Measurements from ENCODE around the gene LDB2. TPM values are rescaled to one million over a fixed set of nuclear protein-coding genes. Genes with fewer than 3 reads are reported as not detected.

The LDB2 gene
- total and polyA plus RNA-seq, 2 donors (not counting 3 experiments of a cell fraction or from before 2014, with no cell fraction given) = 127 to 223 TPM

DNA sequence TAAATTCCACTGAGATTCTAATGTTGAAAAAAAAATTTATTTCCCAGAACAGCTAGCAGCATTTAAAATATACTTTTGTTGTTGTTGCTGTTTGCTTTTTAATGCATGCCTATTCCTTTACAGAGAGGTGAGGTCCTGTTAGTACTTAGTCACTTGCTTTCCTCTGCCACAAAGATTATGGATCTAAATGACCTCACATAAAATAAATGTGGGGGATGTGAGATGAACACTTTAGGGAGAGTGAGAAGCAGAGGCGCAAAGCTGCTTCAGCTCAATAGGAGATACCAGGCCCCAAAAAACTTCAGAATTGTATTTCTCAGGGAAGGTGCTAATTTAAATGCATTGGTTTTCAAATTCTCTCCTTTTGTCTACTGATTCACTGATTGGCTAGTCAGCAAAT lies 4.0 kb downstream of the LDB2 start:
- peak overlapping the region; percentile 61 for H3K27ac ChIP-seq (ENCODE audit: insufficient read depth, low read depth, low read length)

DNA sequence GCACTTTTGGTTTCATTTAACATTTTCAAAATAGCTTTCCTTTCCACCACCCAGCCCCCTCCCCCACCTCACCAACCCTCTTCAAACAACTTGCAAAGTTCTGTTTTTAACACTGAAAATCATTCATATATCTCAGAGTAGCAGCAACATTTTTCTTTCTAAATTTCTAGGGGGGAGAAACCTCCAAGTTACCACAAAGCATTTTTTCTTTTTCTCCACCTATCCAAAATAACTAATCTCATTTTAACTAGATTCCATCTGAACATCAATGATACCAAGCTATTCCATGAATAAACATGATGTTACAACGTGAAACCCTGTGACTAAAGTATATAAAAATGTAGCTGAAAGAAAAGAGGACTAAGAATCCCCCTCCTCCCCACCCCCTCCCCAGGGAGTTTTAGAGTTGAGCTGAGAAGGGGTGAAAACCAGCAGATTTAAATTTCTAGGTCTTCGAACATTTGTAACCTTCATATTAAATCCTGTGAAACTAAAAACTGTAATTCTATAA lies 5.2 kb downstream of the LDB2 start:
- DNase-seq (ENCODE audit: low read depth, low spot score) (peak; percentile 51), FAIRE-seq (no peak)
- no TSS peak for BruUV-seq (replicated peaks)
- TF ChIP-seq JUN (IDR thresholded peaks at IDR 0.05; ENCODE audit: borderline replicate concordance, insufficient read depth, insufficient read length, low read depth) (no peak), FOS (IDR thresholded peaks at IDR 0.05; ENCODE audit: borderline replicate concordance, insufficient read depth, low read length) (no peak), EZH2 (IDR thresholded peaks at IDR 0.05; ENCODE audit: borderline replicate concordance, low read depth, low read length, severe bottlenecking) (no peak), GATA2 (IDR thresholded peaks at IDR 0.05; ENCODE audit: insufficient read depth, insufficient read length, low read depth, low read length) (no peak), POLR2AphosphoS5 (IDR thresholded peaks at IDR 0.05; ENCODE audit: insufficient read depth, low read depth, low read length) (no peak), POLR2A (IDR thresholded peaks at IDR 0.05; ENCODE audit: low read depth, low read length) (no peak), MYC (IDR thresholded peaks at IDR 0.05; ENCODE audit: low read depth, low read length) (no peak)
- TF ChIP-seq, protein P1, sequence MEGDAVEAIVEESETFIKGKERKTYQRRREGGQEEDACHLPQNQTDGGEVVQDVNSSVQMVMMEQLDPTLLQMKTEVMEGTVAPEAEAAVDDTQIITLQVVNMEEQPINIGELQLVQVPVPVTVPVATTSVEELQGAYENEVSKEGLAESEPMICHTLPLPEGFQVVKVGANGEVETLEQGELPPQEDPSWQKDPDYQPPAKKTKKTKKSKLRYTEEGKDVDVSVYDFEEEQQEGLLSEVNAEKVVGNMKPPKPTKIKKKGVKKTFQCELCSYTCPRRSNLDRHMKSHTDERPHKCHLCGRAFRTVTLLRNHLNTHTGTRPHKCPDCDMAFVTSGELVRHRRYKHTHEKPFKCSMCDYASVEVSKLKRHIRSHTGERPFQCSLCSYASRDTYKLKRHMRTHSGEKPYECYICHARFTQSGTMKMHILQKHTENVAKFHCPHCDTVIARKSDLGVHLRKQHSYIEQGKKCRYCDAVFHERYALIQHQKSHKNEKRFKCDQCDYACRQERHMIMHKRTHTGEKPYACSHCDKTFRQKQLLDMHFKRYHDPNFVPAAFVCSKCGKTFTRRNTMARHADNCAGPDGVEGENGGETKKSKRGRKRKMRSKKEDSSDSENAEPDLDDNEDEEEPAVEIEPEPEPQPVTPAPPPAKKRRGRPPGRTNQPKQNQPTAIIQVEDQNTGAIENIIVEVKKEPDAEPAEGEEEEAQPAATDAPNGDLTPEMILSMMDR (IDR thresholded peaks at IDR 0.05; ENCODE audit: extremely low read depth in 1 of 2, insufficient read depth in 1 of 2, low read depth in 1 of 2, low read length in 2 of 2) = no peak
- TF ChIP-seq, protein P2, sequence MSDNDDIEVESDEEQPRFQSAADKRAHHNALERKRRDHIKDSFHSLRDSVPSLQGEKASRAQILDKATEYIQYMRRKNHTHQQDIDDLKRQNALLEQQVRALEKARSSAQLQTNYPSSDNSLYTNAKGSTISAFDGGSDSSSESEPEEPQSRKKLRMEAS (IDR thresholded peaks at IDR 0.05; ENCODE audit: insufficient read depth, insufficient read length) = no peak
- peaks cover 0 to 2% of the 10 kb centered on the region in 2 experiments for H3K36me3 ChIP-seq (ENCODE audit: control insufficient read depth in 2 of 2, extremely low read depth in 1 of 2, insufficient read depth in 2 of 2, low read length in 2 of 2)
- peaks cover 73% of the 10 kb centered on the region for H3K79me2 ChIP-seq (ENCODE audit: control insufficient read depth, insufficient read depth, low read length)
- H3K27me3 ChIP-seq (ENCODE audit: control insufficient read depth in 2 of 2, insufficient read depth in 2 of 2, low read length in 2 of 2) = no peaks in the 10 kb centered on the region
- H2AFZ ChIP-seq (ENCODE audit: low read depth, low read length) = peak overlapping the region; percentile 36
- dilution Hi-C loops (cut with MboI; ENCODE audit: extremely low pct_ligation_motif_present, low sequenced_read_pairs) = no loop called here
- ChIA-PET POLR2A (interaction anchor here (0.6 kb wide), 1 partner anchor 35 kb away, joined by 4 read pairs; no protein-coding TSS in a partner anchor), CTCF (interaction anchor here (0.6 to 2.8 kb wide), 10 partner anchors 11 to 656 kb away, joined by 3 to 9 read pairs (median 4); no protein-coding TSS in a partner anchor)
- intact Hi-C loops (cut with micrococcal nuclease) = loop anchor here (10.0 kb wide), 1 partner anchor 208 kb away; no protein-coding TSS in a partner anchor
- H3K9me1 ChIP-seq (replicated peaks; ENCODE audit: control insufficient read depth, extremely low read depth, insufficient read depth, low read length) = no peaks in the 10 kb centered on the region
- H3K9ac ChIP-seq (replicated peaks; ENCODE audit: extremely low read depth, insufficient read depth, low read length) = peak overlapping the region; percentile 70
- H4K20me1 ChIP-seq (replicated peaks; ENCODE audit: control insufficient read depth, extremely low read depth, insufficient read depth, low read length) = no peaks in the 10 kb centered on the region
- peak overlapping the region; percentile 94 for H3K4me2 ChIP-seq (ENCODE audit: insufficient read depth, low read length)
- peaks cover 66% of the 10 kb centered on the region for H3K4me1 ChIP-seq (ENCODE audit: control insufficient read depth, extremely low read depth, insufficient read depth, low read length)
- H3K4me3 ChIP-seq (replicated peaks in 1 of 3; ENCODE audit: insufficient read depth in 1 of 3, low read depth in 1 of 3, low read length in 3 of 3) = peak overlapping the region; percentile 10 to 59 (median 42)
- peak overlapping the region; percentile 61 for H3K27ac ChIP-seq (ENCODE audit: insufficient read depth, low read depth, low read length)
- no peaks in the 10 kb centered on the region for H3K9me3 ChIP-seq (replicated peaks; ENCODE audit: control insufficient read depth, insufficient read depth, low read length)

More for the DNA sequence above, 4.0 kb downstream of the LDB2 start:
- Histone ChIP-seq H3K27me3 (ENCODE audit: control insufficient read depth in 2 of 2, insufficient read depth in 2 of 2, low read length in 2 of 2) (no peaks in the 10 kb centered on the region), H3K4me1 (ENCODE audit: control insufficient read depth, extremely low read depth, insufficient read depth, low read length) (peaks cover 72% of the 10 kb centered on the region), H3K36me3 (ENCODE audit: control insufficient read depth in 2 of 2, extremely low read depth in 1 of 2, insufficient read depth in 2 of 2, low read length in 2 of 2) (peaks cover 0 to 2% of the 10 kb centered on the region in 2 experiments), H2AFZ (ENCODE audit: low read depth, low read length) (peak overlapping the region; percentile 21), H3K79me2 (ENCODE audit: control insufficient read depth, insufficient read depth, low read length) (peaks cover 68% of the 10 kb centered on the region), H3K9me1 (replicated peaks; ENCODE audit: control insufficient read depth, extremely low read depth, insufficient read depth, low read length) (no peaks in the 10 kb centered on the region), H3K4me2 (ENCODE audit: insufficient read depth, low read length) (peak overlapping the region; percentile 94), H3K9me3 (replicated peaks; ENCODE audit: control insufficient read depth, insufficient read depth, low read length) (no peaks in the 10 kb centered on the region), H3K9ac (replicated peaks; ENCODE audit: extremely low read depth, insufficient read depth, low read length) (peak overlapping the region; percentile 70), H3K4me3 (replicated peaks in 1 of 3; ENCODE audit: insufficient read depth in 1 of 3, low read depth in 1 of 3, low read length in 3 of 3) (peak overlapping the region in 1 of 3 experiments; percentile 59), H4K20me1 (replicated peaks; ENCODE audit: control insufficient read depth, extremely low read depth, insufficient read depth, low read length) (no peaks in the 10 kb centered on the region)
- intact Hi-C loops (cut with micrococcal nuclease) = loop anchor here (10.0 kb wide), 1 partner anchor 210 kb away; no protein-coding TSS in a partner anchor
- no TSS peak for BruUV-seq (replicated peaks)
- DNase-seq (ENCODE audit: low read depth, low spot score) (peak; percentile 62), FAIRE-seq (peak; percentile 15)
- POLR2A ChIA-PET = interaction anchor here (0.6 kb wide), 1 partner anchor 73 kb away, joined by 3 read pairs; no protein-coding TSS in a partner anchor
- dilution Hi-C loops (cut with MboI; ENCODE audit: extremely low pct_ligation_motif_present, low sequenced_read_pairs) = no loop called here
- CTCF ChIA-PET = interaction anchor here (1.0 to 2.8 kb wide), 4 partner anchors 12 to 130 kb away, joined by 4 to 9 read pairs (median 4); no protein-coding TSS in a partner anchor
- TF ChIP-seq JUN (IDR thresholded peaks at IDR 0.05; ENCODE audit: borderline replicate concordance, insufficient read depth, insufficient read length, low read depth) (peak; percentile 8), FOS (IDR thresholded peaks at IDR 0.05; ENCODE audit: borderline replicate concordance, insufficient read depth, low read length) (no peak)
